Measurements from ENCODE around the gene MUC21. TPM values are rescaled to one million over a fixed set of nuclear protein-coding genes. Genes with fewer than 3 reads are reported as not detected.

MUC21 gene
- total RNA-seq, 1 experiment from 2014 or later, result not detected

DNA sequence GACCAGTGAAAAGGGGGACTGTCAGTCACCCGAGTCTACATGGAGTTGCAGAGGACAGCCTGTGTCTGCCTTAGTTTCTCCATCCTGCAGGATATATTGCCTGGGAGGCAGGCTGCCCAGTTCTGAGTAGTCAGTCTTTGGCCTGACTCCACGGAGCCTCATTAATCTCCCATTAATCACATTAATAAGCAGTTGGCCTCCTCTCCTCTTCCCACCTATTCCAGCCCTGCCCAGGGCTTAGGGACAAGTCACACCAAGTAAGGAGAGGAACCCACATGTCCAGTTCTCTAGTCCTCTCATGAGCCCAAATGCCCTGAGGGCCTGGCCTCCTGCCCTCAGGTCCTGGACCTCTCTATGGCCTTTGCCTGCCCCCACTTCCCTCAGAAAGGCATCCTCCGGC is 44.0 kb upstream of the MUC21 start:
- H3K36me3 Mint-ChIP-seq (ENCODE audit: insufficient read depth, unreplicated experiment), result no peaks in the 10 kb centered on the region
- no TSS peak for BruUV-seq (replicated peaks)
- intact Hi-C loops (cut with micrococcal nuclease), result no loop called here
- no peak for DNase-seq (ENCODE audit: unreplicated experiment)
- H3K27ac Mint-ChIP-seq (ENCODE audit: low read depth, unreplicated experiment), result peak overlapping the region; percentile 65
- ChIA-PET POLR2A (interaction anchor here (1.1 to 2.1 kb wide), 3 partner anchors 13 to 140 kb away, joined by 4 to 14 read pairs (median 5); no protein-coding TSS in a partner anchor), CTCF (interaction anchor here (0.6 to 1.7 kb wide), 4 partner anchors 21 to 131 kb away, joined by 3 to 5 read pairs (median 4); no protein-coding TSS in a partner anchor)
- H3K4me1 Mint-ChIP-seq (ENCODE audit: insufficient read depth, unreplicated experiment), result peaks cover 49% of the 10 kb centered on the region
- H3K4me3 Mint-ChIP-seq (ENCODE audit: unreplicated experiment), result no peak overlapping the region
- TF ChIP-seq, protein P1, sequence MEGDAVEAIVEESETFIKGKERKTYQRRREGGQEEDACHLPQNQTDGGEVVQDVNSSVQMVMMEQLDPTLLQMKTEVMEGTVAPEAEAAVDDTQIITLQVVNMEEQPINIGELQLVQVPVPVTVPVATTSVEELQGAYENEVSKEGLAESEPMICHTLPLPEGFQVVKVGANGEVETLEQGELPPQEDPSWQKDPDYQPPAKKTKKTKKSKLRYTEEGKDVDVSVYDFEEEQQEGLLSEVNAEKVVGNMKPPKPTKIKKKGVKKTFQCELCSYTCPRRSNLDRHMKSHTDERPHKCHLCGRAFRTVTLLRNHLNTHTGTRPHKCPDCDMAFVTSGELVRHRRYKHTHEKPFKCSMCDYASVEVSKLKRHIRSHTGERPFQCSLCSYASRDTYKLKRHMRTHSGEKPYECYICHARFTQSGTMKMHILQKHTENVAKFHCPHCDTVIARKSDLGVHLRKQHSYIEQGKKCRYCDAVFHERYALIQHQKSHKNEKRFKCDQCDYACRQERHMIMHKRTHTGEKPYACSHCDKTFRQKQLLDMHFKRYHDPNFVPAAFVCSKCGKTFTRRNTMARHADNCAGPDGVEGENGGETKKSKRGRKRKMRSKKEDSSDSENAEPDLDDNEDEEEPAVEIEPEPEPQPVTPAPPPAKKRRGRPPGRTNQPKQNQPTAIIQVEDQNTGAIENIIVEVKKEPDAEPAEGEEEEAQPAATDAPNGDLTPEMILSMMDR (IDR thresholded peaks at IDR 0.05; ENCODE audit: unreplicated experiment), result no peak
- no peaks in the 10 kb centered on the region for H3K9me3 Mint-ChIP-seq (ENCODE audit: unreplicated experiment)
- no peaks in the 10 kb centered on the region for H3K27me3 Mint-ChIP-seq (ENCODE audit: insufficient read depth, unreplicated experiment)

GRCh38 chr6:30940361-30940986 is 43.0 kb upstream of the MUC21 start, which contains the start of gene MUCL3:
Gene MUCL3, plus strand, starts transcription at chr6:30940973. Its CDS starts 27 bp downstream, at chr6:30941000.
- TF ChIP-seq, protein P1 (IDR thresholded peaks at IDR 0.05; ENCODE audit: unreplicated experiment), result no peak
- Mint-ChIP-seq H3K9me3 (ENCODE audit: unreplicated experiment) (no peaks in the 10 kb centered on the region), H3K27ac (ENCODE audit: low read depth, unreplicated experiment) (peak within 1 kb of the TSS; percentile 65), H3K4me1 (ENCODE audit: insufficient read depth, unreplicated experiment) (peaks cover 39% of the 10 kb centered on the region), H3K36me3 (ENCODE audit: insufficient read depth, unreplicated experiment) (no peaks in the 10 kb centered on the region), H3K4me3 (ENCODE audit: unreplicated experiment) (no peak within 1 kb of the TSS), H3K27me3 (ENCODE audit: insufficient read depth, unreplicated experiment) (no peaks in the 10 kb centered on the region)
- DNase-seq (ENCODE audit: unreplicated experiment), result no peak
- BruUV-seq (replicated peaks), result no TSS peak
- ChIA-PET POLR2A (interaction anchor here (0.5 to 1.7 kb wide), 5 partner anchors 23 to 1005 kb away, joined by 3 to 4 read pairs (median 4); no protein-coding TSS in a partner anchor), CTCF (interaction anchor here (0.5 to 3.4 kb wide), 8 partner anchors 14 to 178 kb away, joined by 3 to 38 read pairs (median 4); partner anchors contain the start of gene VARS2)
- intact Hi-C loops (cut with micrococcal nuclease), result no loop called here

- peaks cover 29% of the 10 kb centered on the region for H3K4me1 Mint-ChIP-seq (ENCODE audit: insufficient read depth, unreplicated experiment)
- ChIA-PET CTCF (interaction anchor here (0.7 to 3.4 kb wide), 11 partner anchors 16 to 296 kb away, joined by 3 to 38 read pairs (median 5); partner anchors contain the start of gene VARS2), POLR2A (interaction anchor here (0.6 to 1.7 kb wide), 10 partner anchors 16 to 128 kb away, joined by 3 to 11 read pairs (median 4); no protein-coding TSS in a partner anchor)
- no peaks in the 10 kb centered on the region for H3K9me3 Mint-ChIP-seq (ENCODE audit: unreplicated experiment)
- no TSS peak for BruUV-seq (replicated peaks)
- peak; percentile 88 for DNase-seq (ENCODE audit: unreplicated experiment)
- intact Hi-C loops (cut with micrococcal nuclease), result loop anchor here (1.0 kb wide), 2 partner anchors 27 to 128 kb away; no protein-coding TSS in a partner anchor
- no peaks in the 10 kb centered on the region for H3K27me3 Mint-ChIP-seq (ENCODE audit: insufficient read depth, unreplicated experiment)
- H3K27ac Mint-ChIP-seq (ENCODE audit: low read depth, unreplicated experiment), result peak overlapping the region; percentile 43
- TF ChIP-seq, protein P1 (IDR thresholded peaks at IDR 0.05; ENCODE audit: unreplicated experiment), result peak; percentile 50
- H3K4me3 Mint-ChIP-seq (ENCODE audit: unreplicated experiment), result peak overlapping the region; percentile 54
- no peaks in the 10 kb centered on the region for H3K36me3 Mint-ChIP-seq (ENCODE audit: insufficient read depth, unreplicated experiment)
These were observed 41.0 kb upstream of the MUC21 start for GRCh38 chr6:30942338-30943060.

GRCh38 chr6:30944051-30944450 is 39.5 kb upstream of the MUC21 start:
- peaks cover 25% of the 10 kb centered on the region for H3K4me1 Mint-ChIP-seq (ENCODE audit: insufficient read depth, unreplicated experiment)
- POLR2A ChIA-PET, result interaction anchor here (0.7 to 1.2 kb wide), 2 partner anchors 12 to 17 kb away, joined by 3 to 4 read pairs; no protein-coding TSS in a partner anchor
- intact Hi-C loops (cut with micrococcal nuclease), result no loop called here
- no peak for DNase-seq (ENCODE audit: unreplicated experiment)
- no peak overlapping the region for H3K4me3 Mint-ChIP-seq (ENCODE audit: unreplicated experiment)
- H3K27me3 Mint-ChIP-seq (ENCODE audit: insufficient read depth, unreplicated experiment), result no peaks in the 10 kb centered on the region
- H3K9me3 Mint-ChIP-seq (ENCODE audit: unreplicated experiment), result no peaks in the 10 kb centered on the region
- CTCF ChIA-PET, result no interaction called here
- TF ChIP-seq, protein P1 (IDR thresholded peaks at IDR 0.05; ENCODE audit: unreplicated experiment), result no peak
- BruUV-seq (replicated peaks), result no TSS peak
- H3K27ac Mint-ChIP-seq (ENCODE audit: low read depth, unreplicated experiment), result no peak overlapping the region
- no peaks in the 10 kb centered on the region for H3K36me3 Mint-ChIP-seq (ENCODE audit: insufficient read depth, unreplicated experiment)

Measured in MCF 10A (cell line).